T-cell (primary cell): ENCODE measurements around the gene DUS2. TPM values are rescaled to one million over a fixed set of nuclear protein-coding genes. Genes with fewer than 3 reads are reported as not detected.

Experiments
- ATAC-seq, 4 experiments: fragments of 200-7000 bp in 3 of 4; fragments of 150-1000 bp in 1 of 4; cut with Tn5 transposase; replicated peaks in 1 of 4; 1 replicate in 3 of 4; 2 replicates in 1 of 4; pipeline ENCODE4 v1.10.0; 2021; ENCODE audit warnings: moderate library complexity in 3 of 4, mild to moderate bottlenecking in 2 of 4, moderate number of reproducible peaks in 1 of 4
- CTCF ChIA-PET, 2 donors: fragments of 300-600 bp; sonication (Branson Sonifier 250); formaldehyde crosslinking; loops; one replicate each; lab custom pipeline; 2022; ENCODE audit warnings: antibody characterized with exemption in 2 of 2; lab: Charles Lee
- POLR2A ChIA-PET, 2 donors: fragments of 300-600 bp; sonication (Branson Sonifier 250); formaldehyde crosslinking; loops; one replicate each; lab custom pipeline; 2022; ENCODE audit warnings: antibody characterized with exemption in 2 of 2; lab: Charles Lee
- DNase-seq, 35 experiments: peaks; one replicate each; pipeline versions ENCODE4 v3.0.0 to v3.0.0-alpha.2; 2013 to 2023
- H3K27ac ChIP-seq: one replicate; pipeline ENCODE4 v1.5.1; 2013; ENCODE audit warnings: low read length
- H3K27me3 ChIP-seq, 2 experiments: replicated peaks in 1 of 2; 1 replicate in 1 of 2; 2 replicates in 1 of 2; pipeline versions ENCODE4 v1.6.1 to v1.7.0; 2013; ENCODE audit warnings: low read length in 1 of 2, mixed read lengths in 1 of 2; ENCODE audit not compliant: control insufficient read depth in 2 of 2, insufficient read depth in 2 of 2; ENCODE audit errors: extremely low read depth in 1 of 2
- H3K36me3 ChIP-seq, 2 donors: 1 replicate in 1 of 2; 2 replicates in 1 of 2; pipeline versions ENCODE4 v1.6.1 to v1.7.0; 2013; ENCODE audit warnings: low read length in 1 of 2; ENCODE audit not compliant: control insufficient read depth in 2 of 2, insufficient read depth in 1 of 2; ENCODE audit errors: extremely low read depth in 1 of 2
- H3K4me1 ChIP-seq, 2 experiments: 1 replicate in 1 of 2; 2 replicates in 1 of 2; pipeline versions ENCODE4 v1.6.1 to v1.7.0; 2013; ENCODE audit warnings: low read length in 2 of 2, mixed read lengths in 1 of 2; ENCODE audit not compliant: insufficient read depth in 2 of 2, control insufficient read depth in 1 of 2; ENCODE audit errors: extremely low read depth in 1 of 2
- H3K4me3 ChIP-seq, 2 donors: 1 replicate in 1 of 2; 2 replicates in 1 of 2; pipeline versions ENCODE4 v1.5.1 to v1.7.0; 2013; ENCODE audit warnings: mild to moderate bottlenecking in 2 of 2, low read length in 1 of 2, moderate library complexity in 1 of 2; ENCODE audit not compliant: control insufficient read depth in 1 of 2; ENCODE audit errors: extremely low read depth in 1 of 2
- H3K9me3 ChIP-seq: 2 replicates; pipeline ENCODE4 v1.7.0; 2013
- H3K27ac Mint-ChIP-seq, 2 donors: one replicate each; pipeline ENCODE4 v1.8.0; 2020 to 2021; ENCODE audit warnings: mild to moderate bottlenecking in 2 of 2, mixed read lengths in 2 of 2
- H3K27me3 Mint-ChIP-seq, 2 donors: one replicate each; pipeline ENCODE4 v1.8.0; 2021 to 2022; ENCODE audit warnings: mixed read lengths in 2 of 2
- H3K36me3 Mint-ChIP-seq: one replicate; pipeline ENCODE4 v1.8.0; 2021; ENCODE audit warnings: mixed read lengths
- H3K4me1 Mint-ChIP-seq, 3 donors: one replicate each; pipeline ENCODE4 v1.8.0; 2020 to 2022; ENCODE audit warnings: mixed read lengths in 3 of 3, mild to moderate bottlenecking in 1 of 3
- H3K4me3 Mint-ChIP-seq, 3 donors: one replicate each; pipeline ENCODE4 v1.8.0; 2020 to 2022; ENCODE audit warnings: mild to moderate bottlenecking in 3 of 3, mixed read lengths in 3 of 3, moderate library complexity in 3 of 3
- H3K9me3 Mint-ChIP-seq, 3 donors: one replicate each; pipeline ENCODE4 v1.8.0; 2020 to 2022; ENCODE audit warnings: mixed read lengths in 3 of 3
- WGBS: methylation state at CpG from one replicate; pipeline ENCODE4 v1.1.5; 2013; ENCODE audit warnings: missing lambda C conversion rate; ENCODE audit not compliant: insufficient coverage; 5-methylcytosine and 5-hydroxymethylcytosine counted together
- total RNA-seq, 35 experiments: library from RNA in 6 of 35; stranded (reverse) in 6 of 35; fragments of 120-200 nt in 1 of 35; gene quantifications; one replicate each; pipeline versions ENCODE4 v1.2.1 to v1.2.4 and lab custom pipeline; 2013 to 2026

Gene DUS2
- total RNA-seq, 5 donors from 2014 or later (not counting 1 experiment from before 2014, with no cell fraction given): 14.5 to 19.4 (median 15.8) TPM

DNA sequence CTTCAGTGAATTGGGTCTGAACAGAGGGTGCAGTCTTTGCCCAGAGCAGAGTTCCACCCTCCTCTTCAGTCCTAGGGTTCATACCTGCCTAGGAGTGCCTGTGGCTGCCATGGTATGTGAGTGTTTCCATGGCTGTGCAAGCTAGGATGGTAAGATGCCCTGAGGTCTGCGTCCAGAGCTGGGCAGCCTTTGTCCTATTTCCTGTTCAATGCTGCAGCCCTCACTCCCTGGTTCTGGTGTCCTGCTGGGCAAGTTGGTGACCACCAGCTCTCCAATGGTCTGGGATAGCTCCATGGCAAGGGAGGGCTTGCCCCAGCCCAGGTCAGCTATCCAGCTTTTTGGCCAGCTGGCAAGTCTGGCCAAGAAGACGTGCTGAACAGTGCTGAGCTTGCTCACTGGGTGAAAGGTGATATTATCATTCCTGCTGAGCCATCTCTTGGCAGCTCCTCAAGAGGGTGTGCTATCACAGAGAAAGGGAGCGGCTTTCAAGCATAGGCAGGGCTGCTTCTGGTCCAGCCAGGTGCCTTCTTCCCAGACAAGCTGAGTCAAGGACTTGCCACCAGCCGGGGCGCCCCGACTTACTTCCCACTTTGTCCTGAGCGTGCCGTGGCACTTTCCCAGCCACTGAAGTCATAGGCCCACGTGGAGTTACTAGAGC is 49.1 kb downstream of the DUS2 start:
- H3K36me3 ChIP-seq: peaks cover 3 to 5% of the 10 kb centered on the region in 2 donors
- ChIA-PET POLR2A (interaction anchor here in 1 of 2 donors (0.5 to 0.6 kb wide), 2 partner anchors 11 to 288 kb away, joined by 3 to 4 read pairs; no protein-coding TSS in a partner anchor), CTCF (interaction anchor here (0.5 to 2.5 kb wide), 6 partner anchors 11 to 627 kb away, joined by 3 to 17 read pairs (median 4); partner anchors contain the start of gene NFATC3 (in 1 of the 2))
- ATAC-seq: no peak
- Mint-ChIP-seq H3K9me3 (no peaks in the 10 kb centered on the region), H3K36me3 (peaks cover 27% of the 10 kb centered on the region), H3K27ac (peak overlapping the region; percentile 44 to 90), H3K4me3 (no peak overlapping the region), H3K4me1 (peaks cover 78 to 88% (median 86%) of the 10 kb centered on the region in 3 donors), H3K27me3 (no peaks in the 10 kb centered on the region)
- DNase-seq: no peak
- H3K4me3 ChIP-seq: no peak overlapping the region
- peak overlapping the region; percentile 72 for H3K27ac ChIP-seq
- 78% methylated on average over 3 of the region's 9 CpGs for WGBS
- H3K9me3 ChIP-seq: no peaks in the 10 kb centered on the region
- no peaks in the 10 kb centered on the region for H3K27me3 ChIP-seq
- H3K4me1 ChIP-seq: peaks cover 45 to 89% of the 10 kb centered on the region in 2 experiments

DNA sequence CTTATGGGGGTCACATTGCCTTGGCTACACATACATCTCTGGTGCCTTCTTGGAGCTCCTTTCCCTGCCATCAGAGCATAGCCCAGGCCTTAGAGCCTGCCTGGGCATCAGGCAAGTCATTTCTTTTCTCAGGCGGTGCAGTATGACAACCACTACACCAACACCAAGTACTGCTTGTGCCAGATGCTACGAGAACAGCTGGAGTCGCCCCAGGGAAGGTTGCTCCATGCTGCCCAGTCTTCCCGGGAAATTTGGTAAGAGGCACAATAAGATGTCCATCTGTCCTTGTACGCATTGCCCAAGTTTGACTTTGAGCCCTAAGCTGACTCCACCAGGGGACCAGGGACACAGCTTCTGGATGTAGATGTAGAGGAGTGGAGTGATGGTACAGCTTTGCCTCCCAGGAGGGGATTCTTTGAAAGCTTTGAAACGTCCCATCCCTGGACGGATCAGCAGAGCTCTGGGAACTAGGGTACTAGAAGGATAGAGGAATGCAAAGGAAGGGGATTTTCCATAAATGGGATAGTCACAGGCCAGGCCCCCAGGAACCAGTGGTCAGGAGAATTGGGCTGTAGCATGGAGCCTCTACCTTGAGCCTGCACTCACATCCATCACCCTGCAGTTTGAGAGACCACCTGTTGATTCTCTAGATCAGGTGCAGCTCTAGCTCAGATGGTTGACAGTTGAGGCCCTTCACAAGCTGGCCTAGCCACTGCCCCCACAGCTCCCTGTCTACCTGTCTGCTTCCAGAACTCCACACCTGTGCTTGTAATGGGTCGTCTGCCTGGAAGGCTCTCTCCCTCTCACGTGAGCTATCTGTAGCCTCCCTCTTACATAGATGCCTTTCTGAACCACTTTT is 51.0 kb downstream of the DUS2 start:
- CTCF ChIA-PET: interaction anchor here in 1 of 2 donors (0.9 to 1.2 kb wide), 3 partner anchors 11 to 35 kb away, joined by 3 to 7 read pairs (median 4); partner anchors contain the start of gene NFATC3
- no peaks in the 10 kb centered on the region for H3K9me3 Mint-ChIP-seq
- no peak for ATAC-seq
- WGBS: 76% methylated on average over 7 of the region's 9 CpGs
- H3K36me3 Mint-ChIP-seq: peaks cover 36% of the 10 kb centered on the region
- H3K36me3 ChIP-seq: peaks cover 0 to 5% of the 10 kb centered on the region in 2 donors
- POLR2A ChIA-PET: interaction anchor here (0.5 to 0.9 kb wide), 3 partner anchors 10 to 110 kb away, joined by 3 read pairs; no protein-coding TSS in a partner anchor
- H3K9me3 ChIP-seq: no peaks in the 10 kb centered on the region
- no peaks in the 10 kb centered on the region for H3K27me3 Mint-ChIP-seq
- H3K27ac Mint-ChIP-seq: peak overlapping the region; percentile 91 to 93
- peaks cover 86 to 90% (median 89%) of the 10 kb centered on the region in 3 donors for H3K4me1 Mint-ChIP-seq
- peak overlapping the region; percentile 47 to 62 (median 51) for H3K4me3 Mint-ChIP-seq
- DNase-seq: no peak
- peak overlapping the region in 1 of 2 donors; percentile 3 for H3K4me3 ChIP-seq
- peak overlapping the region; percentile 39 for H3K27ac ChIP-seq
- no peaks in the 10 kb centered on the region for H3K27me3 ChIP-seq
- H3K4me1 ChIP-seq: peaks cover 57 to 100% of the 10 kb centered on the region in 2 experiments

DNA sequence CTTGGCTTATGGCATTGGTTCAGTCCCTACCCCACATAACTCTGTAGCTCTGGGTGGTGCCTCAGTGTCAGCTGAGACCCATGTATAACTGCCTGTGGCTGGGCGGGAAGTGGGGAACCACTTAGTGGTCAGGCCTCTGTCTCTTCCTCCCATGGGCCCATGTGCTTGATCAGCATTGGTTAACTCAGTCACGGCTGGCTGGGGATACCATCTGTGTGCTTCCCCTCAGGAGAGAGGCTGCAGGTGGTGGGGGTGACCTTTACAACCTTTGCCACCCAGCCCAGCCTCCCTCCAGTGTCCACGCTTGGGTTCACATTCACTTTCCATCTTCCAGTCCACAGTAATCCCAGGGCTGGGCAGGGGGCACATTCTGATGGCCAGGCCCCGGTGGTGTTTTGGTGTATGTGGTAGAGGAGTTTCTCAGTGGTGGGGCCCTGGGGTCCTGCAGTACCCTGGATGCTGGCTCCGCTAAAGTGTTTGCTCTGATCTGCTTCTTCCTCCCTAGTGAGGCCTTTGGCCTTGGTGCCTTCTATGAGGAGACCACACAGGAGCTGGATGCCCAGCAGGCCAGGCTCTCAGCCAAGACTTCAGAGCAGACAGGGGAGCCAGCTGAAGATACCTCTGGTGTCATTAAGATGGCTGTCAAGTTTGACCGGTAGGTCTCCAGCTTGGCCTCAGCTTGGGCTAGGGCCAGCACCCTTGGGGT is 51.9 kb downstream of the DUS2 start:
- Mint-ChIP-seq H3K27me3 (no peaks in the 10 kb centered on the region), H3K27ac (peak overlapping the region; percentile 91 to 93), H3K9me3 (no peaks in the 10 kb centered on the region), H3K4me3 (peak overlapping the region; percentile 47 to 62 (median 51)), H3K4me1 (peaks cover 86 to 90% (median 89%) of the 10 kb centered on the region in 3 donors), H3K36me3 (peaks cover 36% of the 10 kb centered on the region)
- Histone ChIP-seq H3K9me3 (no peaks in the 10 kb centered on the region), H3K4me1 (peaks cover 58 to 100% of the 10 kb centered on the region in 2 experiments), H3K27me3 (no peaks in the 10 kb centered on the region), H3K36me3 (peaks cover 0 to 5% of the 10 kb centered on the region in 2 donors), H3K4me3 (peak overlapping the region in 1 of 2 donors; percentile 3), H3K27ac (peak overlapping the region; percentile 39)
- 59% methylated on average over 3 of the region's 6 CpGs for WGBS
- ATAC-seq: peak; percentile 56 to 69 (median 62)
- ChIA-PET CTCF (interaction anchor here (0.6 to 1.2 kb wide), 7 partner anchors 9 to 56 kb away, joined by 3 to 7 read pairs (median 3); partner anchors contain the start of gene NFATC3 (in 1 of the 2)), POLR2A (interaction anchor here (0.5 to 0.9 kb wide), 2 partner anchors 9 to 109 kb away, joined by 3 read pairs; no protein-coding TSS in a partner anchor)
- peak in 33 of 35 experiments; percentile 38 to 76 (median 58) for DNase-seq

DNA sequence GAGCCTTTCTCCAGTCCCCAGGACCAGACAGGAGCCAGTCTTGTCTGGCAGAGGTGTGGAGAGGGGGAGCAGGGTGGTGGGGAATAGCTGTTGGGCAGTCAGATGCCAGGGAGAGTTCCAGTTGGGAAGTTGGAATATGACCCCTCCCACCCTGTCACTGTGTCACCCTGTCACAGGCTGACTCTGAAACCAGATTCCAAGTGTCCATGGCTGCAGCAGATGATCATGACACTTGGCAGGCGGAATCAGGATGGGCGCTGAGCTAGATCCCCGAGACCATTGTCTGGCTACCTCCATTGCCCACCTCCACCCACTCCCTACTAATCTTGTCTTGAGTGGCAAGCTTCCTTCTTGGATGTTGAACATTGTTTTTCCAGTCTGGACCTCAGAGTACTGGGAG is 52.9 kb downstream of the DUS2 start:
- Histone ChIP-seq H3K4me1 (peaks cover 53 to 100% of the 10 kb centered on the region in 2 experiments), H3K4me3 (no peak overlapping the region), H3K9me3 (no peaks in the 10 kb centered on the region), H3K27ac (peak overlapping the region; percentile 39), H3K27me3 (no peaks in the 10 kb centered on the region), H3K36me3 (peaks cover 0 to 5% of the 10 kb centered on the region in 2 donors)
- DNase-seq (no peak), ATAC-seq (no peak)
- WGBS: 100% methylated on average over 3 of the region's 3 CpGs
- Mint-ChIP-seq H3K27me3 (no peaks in the 10 kb centered on the region), H3K9me3 (no peaks in the 10 kb centered on the region), H3K4me1 (peaks cover 86 to 89% (median 88%) of the 10 kb centered on the region in 3 donors), H3K36me3 (peaks cover 36% of the 10 kb centered on the region), H3K27ac (peak overlapping the region; percentile 91 to 93), H3K4me3 (peak overlapping the region in 1 of 3 donors; percentile 51)
- ChIA-PET CTCF (interaction anchor here (1.0 to 1.2 kb wide), 3 partner anchors 8 to 9 kb away, joined by 3 read pairs; partner anchors contain the start of gene NFATC3 (in 2 of the 2)), POLR2A (no interaction called here)

DNA sequence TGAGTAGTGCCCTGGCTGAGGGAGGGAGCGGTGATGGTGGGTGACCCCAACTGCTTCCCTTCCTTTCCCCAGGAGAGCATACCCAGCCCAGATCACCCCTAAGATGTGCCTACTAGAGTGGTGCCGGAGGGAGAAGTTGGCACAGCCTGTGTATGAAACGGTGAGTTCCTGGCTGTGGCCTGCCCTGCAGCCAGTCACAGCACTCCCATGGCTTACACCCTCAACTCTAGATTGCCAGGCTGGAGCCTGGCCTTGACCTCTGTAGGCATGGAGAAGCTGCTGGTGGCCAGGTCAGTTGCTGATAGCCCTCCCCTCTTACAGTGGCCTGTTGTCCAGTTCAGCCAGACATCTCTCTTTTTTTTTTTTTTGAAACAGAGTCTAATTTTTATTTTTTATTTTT is 53.5 kb downstream of the DUS2 start:
- Mint-ChIP-seq H3K9me3 (no peaks in the 10 kb centered on the region), H3K4me1 (peaks cover 86 to 89% (median 88%) of the 10 kb centered on the region in 3 donors)

More for the DNA sequence above, 53.5 kb downstream of the DUS2 start:
- Mint-ChIP-seq H3K27me3 (no peaks in the 10 kb centered on the region), H3K36me3 (peaks cover 33% of the 10 kb centered on the region), H3K27ac (peak overlapping the region; percentile 91 to 93), H3K4me3 (peak overlapping the region in 1 of 3 donors; percentile 45)
- DNase-seq (no peak), ATAC-seq (no peak)
- POLR2A ChIA-PET: interaction anchor here in 1 of 2 donors (0.6 kb wide), 1 partner anchor 50 kb away, joined by 11 read pairs; no protein-coding TSS in a partner anchor
- no peaks in the 10 kb centered on the region for H3K9me3 ChIP-seq
- no peak overlapping the region for H3K27ac ChIP-seq
- CTCF ChIA-PET: interaction anchor here (1.0 to 1.2 kb wide), 2 partner anchors 8 to 9 kb away, joined by 3 read pairs; partner anchors contain the start of gene NFATC3 (in 2 of the 2)
- H3K4me1 ChIP-seq: peaks cover 51 to 100% of the 10 kb centered on the region in 2 experiments
- peaks cover 0 to 5% of the 10 kb centered on the region in 2 donors for H3K36me3 ChIP-seq
- no peak overlapping the region for H3K4me3 ChIP-seq
- WGBS: no CpG with 5 or more reads among the region's 3 CpGs
- no peaks in the 10 kb centered on the region for H3K27me3 ChIP-seq
